ENCODE data around the gene KLK6. TPM values are rescaled to one million over a fixed set of nuclear protein-coding genes. Genes with fewer than 3 reads are reported as not detected.
A peak's percentile ranks its signal among the peaks of the same experiment; 100 is the strongest.
"Not testable (repeated sequence)": the region's sequence is repeated elsewhere in the genome, so short reads cannot be mapped to it uniquely, and the experiment has no call there.

The KLK6 gene
- polyA plus RNA-seq, 5 donors: 0.15 to 0.37 (median 0.32) TPM; not detected in 1

- DNase-seq: no peak
Measured at GRCh38 chr19:50994129-50994528, 24.7 kb upstream of the KLK6 start.

GRCh38 chr19:50992666-50993035 is 23.3 kb upstream of the KLK6 start:
- no peak for DNase-seq

DNA sequence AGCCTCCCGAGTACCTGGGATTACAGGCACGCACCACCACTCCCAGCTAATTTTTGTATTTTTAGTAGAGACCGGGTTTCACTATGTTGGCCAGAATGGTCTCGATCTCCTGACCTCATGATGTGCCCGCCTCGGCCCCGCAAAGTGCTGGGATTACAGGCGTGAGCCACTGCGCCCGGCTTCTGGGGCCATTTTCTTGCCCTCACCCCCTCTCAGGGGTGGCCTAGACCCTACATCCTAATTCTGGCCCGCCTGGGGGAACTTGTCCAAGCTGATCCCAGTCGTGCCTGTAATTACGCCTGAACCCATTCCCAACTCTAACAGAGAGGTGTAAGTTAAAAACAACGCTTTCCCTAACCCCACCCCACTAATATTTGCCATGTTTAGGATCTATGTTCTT is 15.0 kb upstream of the KLK6 start:
- not testable (repeated sequence) for DNase-seq

GRCh38 chr19:50983625-50984292 is 14.4 kb upstream of the KLK6 start, which contains the start of gene KLK7:
TSS of gene KLK7 (minus strand) at chr19:50983917. CDS start at chr19:50982399, 1,518 bp downstream.
- DNase-seq: no peak

DNA sequence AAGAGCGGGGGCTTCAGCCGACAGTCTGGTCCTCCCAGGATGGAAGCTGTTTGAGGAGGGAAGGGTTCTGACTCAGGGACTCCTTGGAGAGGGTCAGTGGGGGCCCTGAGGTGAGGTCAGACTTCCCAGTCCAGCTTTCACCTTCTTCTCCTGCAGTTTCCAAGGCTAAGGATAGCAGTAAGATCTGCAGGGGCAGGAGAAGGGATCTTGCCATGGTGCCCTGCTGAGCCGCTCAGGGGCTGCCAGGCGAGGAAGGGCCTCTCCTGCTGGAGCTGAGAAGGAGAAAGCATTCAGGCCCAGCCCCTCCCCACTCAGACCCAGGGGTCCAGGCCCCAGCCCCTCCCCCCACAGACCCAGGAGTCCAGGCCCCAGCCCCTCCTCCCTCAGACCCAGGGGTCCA is 12.8 kb upstream of the KLK6 start:
- no peak for DNase-seq

GRCh38 chr19:50981587-50982146 is 12.3 kb upstream of the KLK6 start:
- no peak for DNase-seq

GRCh38 chr19:50980208-50980607 is 10.8 kb upstream of the KLK6 start:
- DNase-seq: no peak

- DNase-seq: no peak
Measured at GRCh38 chr19:50979758-50980157, 10.4 kb upstream of the KLK6 start.

DNA sequence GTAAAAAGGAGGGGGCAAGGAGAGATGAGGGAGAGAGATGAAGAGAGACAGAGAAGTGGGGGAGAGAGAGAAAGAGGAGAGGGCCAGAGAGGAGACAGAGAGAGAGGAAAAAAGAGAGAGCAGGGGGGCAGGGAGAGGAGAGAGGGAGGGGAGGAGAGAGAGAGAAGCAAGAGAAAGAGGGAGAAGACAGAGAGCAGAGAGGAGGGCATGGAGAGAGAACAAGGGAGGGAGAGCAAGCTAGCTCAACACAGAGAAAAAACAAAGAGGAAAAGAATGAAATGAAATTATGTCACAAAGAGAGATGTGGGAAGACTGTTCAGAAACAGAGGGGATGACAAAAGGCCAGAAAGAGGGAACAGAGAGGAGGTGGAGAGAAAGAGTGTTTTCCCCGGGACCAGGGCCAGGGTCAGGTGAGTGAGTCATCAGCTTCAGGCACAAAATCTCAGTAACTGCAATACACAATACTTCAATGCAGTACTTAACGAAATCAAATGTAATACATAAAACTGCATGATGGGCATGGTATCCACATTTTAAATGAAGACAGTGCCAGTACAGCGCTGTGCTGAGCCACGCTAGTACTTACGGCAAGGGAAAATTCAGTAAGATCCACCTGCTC is 9.5 kb upstream of the KLK6 start:
- DNase-seq: no peak

GRCh38 chr19:50977626-50978025 is 8.2 kb upstream of the KLK6 start:
- no peak for DNase-seq

GRCh38 chr19:50975766-50976165 is 6.4 kb upstream of the KLK6 start:
- peak; percentile 12 for DNase-seq

DNA sequence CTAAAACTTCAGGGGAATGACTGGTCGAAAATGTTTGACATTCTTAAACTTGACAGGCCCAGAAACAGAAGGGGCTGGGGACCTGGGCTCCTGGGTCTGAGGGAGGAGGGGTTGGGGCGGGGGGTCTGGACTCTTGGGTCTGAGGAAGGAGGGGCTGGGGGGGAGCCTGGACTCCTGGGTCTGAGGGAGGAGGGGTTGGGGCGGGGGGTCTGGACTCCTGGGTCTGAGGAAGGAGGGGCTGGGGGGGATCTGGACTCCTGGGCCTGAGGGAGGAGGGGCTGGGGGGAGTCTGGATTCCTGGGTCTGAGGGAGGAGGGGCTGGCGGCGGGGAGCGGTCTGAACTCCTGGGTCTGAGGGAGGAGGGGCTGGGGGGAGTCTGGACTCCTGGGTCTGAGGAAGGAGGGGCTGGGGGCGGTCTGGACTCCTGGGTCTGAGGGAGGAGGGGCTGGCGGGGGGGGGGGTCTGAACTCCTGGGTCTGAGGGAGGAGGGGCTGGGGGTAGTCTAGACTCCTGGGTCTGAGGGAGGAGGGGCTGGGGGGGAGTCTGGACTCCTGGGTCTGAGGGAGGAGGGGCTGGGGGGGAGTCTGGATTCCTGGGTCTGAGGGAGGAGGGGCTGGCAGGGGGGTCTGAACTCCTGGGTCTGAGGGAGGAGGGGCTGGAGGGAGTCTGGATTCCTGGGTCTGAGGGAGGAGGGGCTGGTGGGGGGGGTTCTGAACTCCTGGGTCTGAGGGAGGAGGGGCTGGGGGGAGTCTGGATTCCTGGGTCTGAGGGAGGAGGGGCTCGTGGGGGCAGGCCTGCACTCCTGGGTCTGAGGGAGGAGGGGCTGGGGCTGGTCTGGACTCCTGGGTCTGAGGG is 5.5 kb upstream of the KLK6 start:
- no peak for DNase-seq

- no peak for DNase-seq
Measured at GRCh38 chr19:50972795-50973376, 3.5 kb upstream of the KLK6 start.

GRCh38 chr19:50969810-50970209 is 419 bp upstream of the KLK6 start:
- DNase-seq: not testable (repeated sequence)

GRCh38 chr19:50968716-50969412 is 527 bp downstream of the KLK6 start:
- no peak for DNase-seq

DNA sequence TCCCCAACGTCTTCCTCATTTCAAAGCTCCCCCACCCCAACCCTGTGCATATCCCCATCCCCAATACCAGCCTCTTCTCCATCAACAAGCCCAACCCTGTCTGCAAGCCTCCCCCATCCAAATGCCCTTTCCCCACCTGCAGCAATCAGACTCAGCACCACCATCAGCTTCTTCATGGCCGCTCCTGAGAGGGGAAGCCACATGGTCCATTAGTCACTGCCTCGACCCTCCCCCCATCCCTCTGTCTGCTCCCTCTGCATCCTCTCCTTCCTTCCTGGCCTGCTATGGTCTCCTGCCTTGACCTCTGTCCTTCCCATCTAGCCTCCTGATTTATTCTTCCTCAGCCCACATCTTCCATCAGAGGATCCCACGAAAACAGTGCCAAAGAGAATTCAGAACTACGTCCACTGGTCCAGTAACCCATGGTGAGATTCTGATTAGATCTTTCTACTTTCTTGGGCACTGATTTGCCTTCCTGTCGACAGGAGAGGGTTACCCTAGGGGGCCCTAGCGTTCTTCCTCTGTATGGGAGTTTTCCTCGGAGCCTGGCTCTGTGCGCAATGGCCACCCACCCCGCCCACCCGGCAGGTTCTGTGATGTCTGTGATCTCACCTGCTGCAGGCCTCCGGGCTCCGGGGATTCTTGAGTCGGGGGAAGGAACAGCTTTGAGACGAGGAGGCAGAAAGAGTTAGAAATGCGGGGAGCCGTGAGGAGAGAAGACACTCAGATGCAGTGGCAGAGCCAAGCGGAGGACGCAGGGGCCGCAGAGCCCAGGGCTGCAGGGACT is 1.3 kb downstream of the KLK6 start:
- no peak for DNase-seq

GRCh38 chr19:50964266-50964665 is 5.1 kb downstream of the KLK6 start:
- no peak for DNase-seq

DNA sequence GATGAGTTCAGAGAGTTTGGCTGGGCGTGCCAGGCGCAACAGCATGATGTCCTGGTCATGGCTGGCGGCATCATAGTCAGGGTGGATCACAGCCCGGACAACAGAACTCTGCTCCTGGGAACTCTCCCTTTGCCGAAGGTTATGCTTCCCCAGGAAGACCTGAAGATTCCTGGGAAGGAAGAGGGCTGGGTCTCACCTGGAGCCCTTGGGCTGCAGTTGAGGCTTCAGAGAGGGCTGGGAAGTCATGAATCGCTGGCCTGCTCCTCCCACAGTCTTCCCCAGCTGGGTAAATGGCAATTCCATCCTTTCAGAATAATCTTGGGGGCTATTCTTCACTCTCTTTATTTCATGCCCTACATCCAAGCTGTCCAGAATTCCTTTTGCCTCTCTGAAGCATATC is 6.0 kb downstream of the KLK6 start:
- no peak for DNase-seq

GRCh38 chr19:50962245-50962644 is 7.1 kb downstream of the KLK6 start:
- DNase-seq: no peak

DNA sequence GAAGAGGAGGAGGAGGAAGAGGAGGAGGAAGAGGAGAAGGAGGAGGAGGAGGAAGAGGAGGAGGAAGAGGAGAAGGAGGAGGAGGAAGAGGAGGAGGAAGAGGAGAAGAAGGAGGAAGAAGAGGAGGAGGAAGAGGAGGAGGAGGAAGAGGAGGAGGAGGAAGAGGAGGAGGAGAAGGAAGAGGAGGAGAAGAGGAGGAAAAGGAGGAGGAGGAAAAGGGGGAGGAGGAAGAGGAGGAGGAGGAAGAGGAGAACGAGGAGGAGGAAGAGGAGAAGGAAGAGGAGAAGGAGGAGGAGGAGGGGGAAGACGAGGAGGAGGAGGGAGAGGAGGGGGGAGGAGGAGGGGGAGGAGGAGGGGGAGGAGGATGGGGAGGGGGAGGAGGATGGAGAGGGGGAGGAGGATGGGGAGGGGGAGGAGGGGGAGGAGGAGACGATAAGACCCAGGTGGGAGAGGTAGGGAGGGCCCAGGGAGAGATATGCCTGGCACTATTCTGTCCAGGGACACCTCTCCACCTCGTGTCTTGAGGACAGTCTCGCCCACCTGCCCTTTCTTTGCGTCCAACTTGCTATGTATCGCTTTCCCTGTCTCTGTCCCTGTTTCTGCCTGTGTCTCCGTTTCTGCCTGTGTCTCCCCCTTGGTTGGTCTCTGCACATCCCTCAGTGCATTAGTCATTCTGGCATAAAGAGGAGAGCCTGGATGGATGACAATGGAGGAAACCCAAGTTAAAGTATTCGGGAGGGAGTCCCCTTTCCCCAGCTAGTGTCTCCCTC is 9.5 kb downstream of the KLK6 start:
- no peak for DNase-seq

All from right lung (tissue), 5 donors.